ENCODE measurements around the gene EBLN2.
A peak's percentile ranks its signal among the peaks of the same experiment; 100 is the strongest.

The EBLN2 gene

DNA sequence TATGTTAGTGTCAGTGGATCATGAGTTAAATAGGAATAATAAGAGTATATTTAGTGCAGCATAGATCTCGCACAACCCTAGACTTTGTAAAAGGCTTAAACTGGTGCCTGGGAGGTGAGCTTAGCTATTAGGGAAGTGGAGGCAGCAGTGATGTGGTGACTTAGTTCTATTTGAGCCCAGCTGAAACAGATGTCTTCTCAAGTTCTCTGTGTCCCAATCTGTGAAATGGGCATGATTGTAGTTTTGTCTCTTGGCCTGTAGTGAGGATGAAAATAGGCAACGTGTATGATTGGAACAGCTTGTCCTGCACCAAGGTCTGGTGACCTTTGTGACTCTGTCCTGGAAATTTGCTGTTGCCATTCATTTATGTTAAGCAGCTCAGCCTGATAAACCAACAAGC lies 34.7 kb downstream of the EBLN2 start:
- FAIRE-seq (no peak), DNase-seq (ENCODE audit: insufficient read length, low spot score) (no peak)
- TF ChIP-seq POU2F2 (IDR thresholded peaks at IDR 0.05; ENCODE audit: low read depth, low read length) (no peak), PAX5 (IDR thresholded peaks at IDR 0.05; ENCODE audit: insufficient read depth, low read length, severe bottlenecking) (no peak), SPI1 (IDR thresholded peaks at IDR 0.05; ENCODE audit: low read depth, low read length) (no peak), POLR2AphosphoS5 (IDR thresholded peaks at IDR 0.05; ENCODE audit: low read depth, low read length) (no peak), TAF1 (IDR thresholded peaks at IDR 0.05; ENCODE audit: low read depth, low read length) (no peak), POLR2A (IDR thresholded peaks at IDR 0.05; ENCODE audit: low read depth, low read length) (no peak)

DNA sequence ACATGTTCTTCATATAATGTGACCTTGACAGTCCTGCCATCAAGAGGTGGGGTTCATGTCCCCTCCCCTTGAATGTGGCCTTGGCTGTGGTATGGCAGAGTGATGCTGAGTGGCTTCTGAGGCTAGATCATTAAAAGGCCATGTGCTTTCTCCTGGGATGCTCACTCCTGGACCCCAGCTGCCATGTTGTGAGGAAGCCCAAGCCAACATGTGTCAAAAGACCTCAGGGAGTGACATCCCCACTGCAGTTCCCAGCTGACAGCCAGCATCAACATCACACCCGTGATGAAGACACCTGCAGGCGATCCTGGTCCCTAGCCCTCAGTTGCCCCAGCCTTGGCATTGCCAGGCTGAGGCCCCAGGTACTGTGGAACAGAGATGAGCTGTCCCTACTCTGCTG lies 36.6 kb downstream of the EBLN2 start:
- no peak for TF ChIP-seq TAF1 (IDR thresholded peaks at IDR 0.05; ENCODE audit: low read depth, low read length)
- DNase-seq (ENCODE audit: insufficient read length, low spot score) = no peak
- FAIRE-seq = no peak

DNA sequence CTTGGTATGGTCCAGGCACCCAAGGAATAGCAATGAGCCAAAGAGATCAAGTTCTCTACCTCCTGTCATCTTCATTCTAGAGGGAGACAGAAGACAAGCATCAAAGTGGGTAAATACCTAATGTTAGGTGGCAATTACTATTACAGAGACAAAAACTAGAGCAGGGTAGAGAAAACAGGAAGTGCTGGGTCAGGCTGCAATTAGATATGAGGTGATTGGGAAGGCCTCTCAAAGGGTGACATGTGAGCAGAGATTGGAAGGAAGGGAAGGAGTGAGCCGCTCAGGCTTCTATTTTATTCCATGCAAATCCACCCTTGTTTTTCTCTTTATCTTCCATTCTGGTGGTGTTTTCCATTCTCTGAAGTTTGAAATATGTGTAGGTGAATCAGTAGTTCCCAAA lies 37.4 kb downstream of the EBLN2 start:
- no peak for FAIRE-seq
- no peak for TF ChIP-seq POLR2A (IDR thresholded peaks at IDR 0.05; ENCODE audit: low read depth, low read length)
- peak; percentile 83 for TF ChIP-seq SPI1 (IDR thresholded peaks at IDR 0.05; ENCODE audit: low read depth, low read length)
- no peak for DNase-seq (ENCODE audit: insufficient read length, low spot score)

DNA sequence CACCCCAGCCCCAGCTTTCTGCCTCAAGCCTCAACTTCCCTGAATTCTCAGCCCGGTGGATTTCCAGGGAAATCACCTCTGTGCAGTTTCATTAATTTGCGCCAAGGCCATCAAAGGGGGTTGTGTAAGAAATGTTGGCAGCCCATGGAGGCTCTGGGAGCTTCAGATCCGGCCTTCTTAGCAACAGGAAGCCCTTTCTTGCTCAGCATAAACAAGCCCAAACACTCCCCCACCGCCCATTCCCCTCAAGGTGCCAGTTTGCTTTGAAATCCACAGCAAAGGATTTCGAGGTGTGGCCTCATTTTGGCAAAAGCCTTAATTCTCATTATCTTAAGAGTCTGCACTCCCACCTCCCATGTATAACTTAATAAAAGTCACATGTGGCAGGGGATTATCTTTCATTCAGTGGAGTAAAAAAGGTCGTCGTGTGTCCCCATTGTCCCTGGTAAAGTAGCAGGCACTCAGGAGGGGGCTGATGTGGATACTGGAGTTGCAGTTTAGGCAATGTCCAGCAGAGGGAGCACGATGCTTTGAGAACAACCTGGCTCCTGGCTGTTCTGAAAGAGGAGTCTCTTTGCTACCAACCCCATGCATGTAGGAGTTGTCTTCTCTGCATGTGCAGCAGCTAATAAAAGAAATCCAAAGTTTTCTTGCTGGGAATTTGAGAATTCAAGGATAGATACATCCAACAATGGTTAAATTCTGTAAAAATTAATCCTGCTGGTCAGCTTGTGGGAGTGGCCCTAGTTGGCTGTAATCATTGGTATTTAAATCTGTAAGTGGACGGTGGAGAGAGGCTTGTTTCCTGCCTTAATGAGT lies 39.5 kb downstream of the EBLN2 start:
- FAIRE-seq = peak; percentile 83
- TF ChIP-seq TAF1 (IDR thresholded peaks at IDR 0.05; ENCODE audit: low read depth, low read length) (no peak), POU2F2 (IDR thresholded peaks at IDR 0.05; ENCODE audit: low read depth, low read length) (no peak), POLR2A (IDR thresholded peaks at IDR 0.05; ENCODE audit: low read depth, low read length) (no peak), POLR2AphosphoS5 (IDR thresholded peaks at IDR 0.05; ENCODE audit: low read depth, low read length) (no peak), PAX5 (IDR thresholded peaks at IDR 0.05; ENCODE audit: insufficient read depth, low read length, severe bottlenecking) (no peak), SPI1 (IDR thresholded peaks at IDR 0.05; ENCODE audit: low read depth, low read length) (no peak)
- DNase-seq (ENCODE audit: insufficient read length, low spot score) = peak; percentile 81

DNA sequence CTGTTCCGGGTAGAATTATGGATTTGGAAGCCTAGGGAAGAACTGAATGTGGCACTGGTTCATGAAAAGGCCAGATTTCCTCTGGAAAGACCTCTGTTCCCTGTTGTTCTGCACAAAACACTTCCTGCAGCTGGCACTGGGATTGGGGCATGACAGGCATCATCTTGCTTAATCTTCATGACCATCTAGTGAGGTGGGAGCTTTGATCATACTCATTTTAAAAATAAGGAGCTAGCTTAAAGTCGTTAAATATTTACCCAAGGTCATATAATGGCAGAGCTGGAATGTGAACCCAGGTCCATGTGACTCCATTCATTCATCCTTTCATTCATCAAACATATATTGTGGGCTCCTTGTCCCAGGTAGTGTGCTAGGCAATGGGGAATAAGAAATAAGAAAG lies 40.4 kb downstream of the EBLN2 start:
- DNase-seq (ENCODE audit: insufficient read length, low spot score) (no peak), FAIRE-seq (no peak)
- TF ChIP-seq POLR2A (IDR thresholded peaks at IDR 0.05; ENCODE audit: low read depth, low read length) (no peak), SPI1 (IDR thresholded peaks at IDR 0.05; ENCODE audit: low read depth, low read length) (no peak), POLR2AphosphoS5 (IDR thresholded peaks at IDR 0.05; ENCODE audit: low read depth, low read length) (no peak), TAF1 (IDR thresholded peaks at IDR 0.05; ENCODE audit: low read depth, low read length) (no peak), POU2F2 (IDR thresholded peaks at IDR 0.05; ENCODE audit: low read depth, low read length) (no peak), PAX5 (IDR thresholded peaks at IDR 0.05; ENCODE audit: insufficient read depth, low read length, severe bottlenecking) (no peak)

DNA sequence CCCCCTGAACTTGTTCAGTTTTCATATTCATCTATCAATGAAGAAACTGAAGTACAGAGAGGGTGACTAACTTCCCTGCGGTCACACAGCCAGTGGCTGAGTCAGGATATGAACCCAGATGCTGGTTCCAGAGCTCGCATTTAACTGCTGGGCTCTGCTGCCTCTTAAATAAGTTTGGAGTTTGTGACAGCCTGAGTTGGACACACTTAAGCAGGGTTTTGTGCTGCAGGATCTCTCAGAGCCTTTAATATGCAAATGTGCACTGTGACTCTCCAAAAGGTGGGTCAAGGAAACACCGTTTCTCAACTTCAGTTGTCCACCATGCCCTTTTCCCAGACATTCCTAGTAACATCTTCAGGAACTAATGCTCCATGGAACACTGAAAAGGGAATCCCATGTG lies 45.8 kb downstream of the EBLN2 start:
- no peak for TF ChIP-seq SPI1 (IDR thresholded peaks at IDR 0.05; ENCODE audit: low read depth, low read length)
- no peak for FAIRE-seq
- no peak for DNase-seq (ENCODE audit: insufficient read length, low spot score)

DNA sequence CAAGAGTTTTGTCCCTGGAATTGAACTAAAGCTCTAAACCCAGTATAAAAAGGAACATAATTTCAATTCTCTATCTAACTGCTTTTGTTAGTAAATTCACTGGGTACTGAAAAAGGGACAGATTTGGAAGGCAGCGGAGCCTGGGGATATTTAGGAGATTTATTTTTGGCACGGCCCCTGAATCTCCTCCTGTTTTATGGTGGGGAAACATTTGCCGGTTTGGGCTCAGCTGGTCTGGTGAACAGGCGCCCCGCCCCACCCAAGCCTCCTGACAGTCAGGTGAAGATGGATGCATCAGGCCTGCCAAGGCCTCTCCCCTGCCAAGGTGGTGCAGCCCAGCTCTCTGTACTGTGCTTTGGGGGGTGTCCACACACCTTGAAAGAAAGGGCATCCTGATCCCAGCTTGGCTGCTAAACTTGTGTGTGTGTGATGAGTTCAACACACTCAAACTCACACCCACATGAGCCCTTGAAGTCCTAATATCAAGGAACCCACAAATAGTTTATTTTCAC lies 46.3 kb downstream of the EBLN2 start:
- TF ChIP-seq TAF1 (IDR thresholded peaks at IDR 0.05; ENCODE audit: low read depth, low read length) = no peak
- TF ChIP-seq POLR2A (IDR thresholded peaks at IDR 0.05; ENCODE audit: low read depth, low read length) = no peak
- no peak for TF ChIP-seq POU2F2 (IDR thresholded peaks at IDR 0.05; ENCODE audit: low read depth, low read length)
- TF ChIP-seq SPI1 (IDR thresholded peaks at IDR 0.05; ENCODE audit: low read depth, low read length) = no peak
- TF ChIP-seq POLR2AphosphoS5 (IDR thresholded peaks at IDR 0.05; ENCODE audit: low read depth, low read length) = no peak
- no peak for TF ChIP-seq PAX5 (IDR thresholded peaks at IDR 0.05; ENCODE audit: insufficient read depth, low read length, severe bottlenecking)
- DNase-seq (ENCODE audit: insufficient read length, low spot score) = no peak
- FAIRE-seq = no peak

DNA sequence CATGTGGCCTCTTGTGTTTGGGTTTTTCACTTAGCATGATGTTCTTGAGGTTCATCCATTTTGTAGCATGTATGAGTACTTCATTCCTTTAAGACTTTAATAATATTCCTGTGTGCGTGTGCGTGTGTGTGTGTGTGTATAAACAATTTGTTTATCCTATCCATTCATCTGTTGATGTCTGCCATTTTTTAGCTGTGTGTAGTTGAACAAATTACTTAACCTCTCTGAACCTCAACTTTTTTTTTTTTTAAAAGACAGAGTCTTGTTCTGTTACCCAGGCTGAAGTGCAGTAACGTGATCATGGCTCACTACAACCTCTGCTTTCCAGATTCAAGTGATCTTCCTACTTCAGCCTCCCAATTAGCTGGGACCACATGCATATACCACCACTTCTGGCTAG lies 47.3 kb downstream of the EBLN2 start:
- DNase-seq (ENCODE audit: insufficient read length, low spot score) (no peak), FAIRE-seq (no peak)
- TF ChIP-seq POU2F2 (IDR thresholded peaks at IDR 0.05; ENCODE audit: low read depth, low read length) = no peak
- TF ChIP-seq POLR2AphosphoS5 (IDR thresholded peaks at IDR 0.05; ENCODE audit: low read depth, low read length) = no peak
- no peak for TF ChIP-seq PAX5 (IDR thresholded peaks at IDR 0.05; ENCODE audit: insufficient read depth, low read length, severe bottlenecking)

DNA sequence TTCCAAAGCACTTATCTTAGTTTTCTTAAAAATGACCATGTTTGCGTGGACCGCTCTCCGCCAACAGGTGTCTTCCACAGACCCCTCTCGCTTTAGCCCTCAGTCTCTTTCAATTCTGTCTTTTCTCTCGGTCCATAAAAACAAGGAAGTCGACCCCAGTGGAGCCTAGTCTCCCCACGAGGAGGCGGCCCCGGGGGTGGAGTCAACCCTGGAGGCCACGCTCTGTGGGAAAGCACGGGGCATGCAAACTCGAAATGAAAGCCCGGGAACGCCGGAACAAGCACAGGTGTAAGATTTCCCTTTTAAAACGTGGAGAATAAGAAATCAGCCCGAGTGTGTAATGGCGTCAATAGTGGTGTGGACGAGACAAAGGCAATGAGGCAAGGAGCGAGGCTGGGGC lies 49.1 kb downstream of the EBLN2 start:
- TF ChIP-seq PAX5 (IDR thresholded peaks at IDR 0.05; ENCODE audit: insufficient read depth, low read length, severe bottlenecking) (no peak), POLR2A (IDR thresholded peaks at IDR 0.05; ENCODE audit: low read depth, low read length) (no peak), POU2F2 (IDR thresholded peaks at IDR 0.05; ENCODE audit: low read depth, low read length) (no peak), POLR2AphosphoS5 (IDR thresholded peaks at IDR 0.05; ENCODE audit: low read depth, low read length) (no peak), SPI1 (IDR thresholded peaks at IDR 0.05; ENCODE audit: low read depth, low read length) (no peak), TAF1 (IDR thresholded peaks at IDR 0.05; ENCODE audit: low read depth, low read length) (no peak)
- DNase-seq (ENCODE audit: insufficient read length, low spot score) (no peak), FAIRE-seq (peak; percentile 100)

Data from GM12891 (cell line).